ENCODE data around the gene PPP2R2C.

GRCh38 chr4:6444582-6444981, 27.8 kb downstream of the PPP2R2C start:
- no peak for TF ChIP-seq EZH2 (IDR thresholded peaks at IDR 0.05; ENCODE audit: low read length, missing control alignments)
- TF ChIP-seq CTCF (conservative IDR thresholded peaks at IDR 0.05 in 1 of 2, IDR thresholded peaks at IDR 0.05 in 1 of 2; ENCODE audit: low read depth in 1 of 2, low read length in 2 of 2) = no peak
